ENCODE data around the gene AGAP3.

GRCh38 chr7:151115836-151116418 is 29.7 kb downstream of the AGAP3 start:
- no peak for TF ChIP-seq CTCF (optimal IDR thresholded peaks at IDR 0.05 in 1 of 3, IDR thresholded peaks at IDR 0.05 in 1 of 3, conservative IDR thresholded peaks at IDR 0.05 in 1 of 3; ENCODE audit: extremely low read depth in 1 of 3, insufficient read depth in 2 of 3, low read length in 3 of 3)
- TF ChIP-seq EZH2 (IDR thresholded peaks at IDR 0.05; ENCODE audit: low read length), result no peak
